IPS-18c (cell line): ENCODE data around the gene LPIN3.

Experiments
- H3K4me3 ChIP-seq: 2 replicates; pipeline ENCODE4 v1.7.0; 2013; ENCODE audit warnings: low read depth, mild to moderate bottlenecking, low read length, moderate library complexity; ENCODE audit not compliant: insufficient read depth
- H3K9me3 ChIP-seq: one replicate; pipeline ENCODE4 v1.6.1; 2013; ENCODE audit warnings: mild to moderate bottlenecking, low read length, moderate library complexity; ENCODE audit not compliant: control insufficient read depth, insufficient read depth

The LPIN3 gene

DNA sequence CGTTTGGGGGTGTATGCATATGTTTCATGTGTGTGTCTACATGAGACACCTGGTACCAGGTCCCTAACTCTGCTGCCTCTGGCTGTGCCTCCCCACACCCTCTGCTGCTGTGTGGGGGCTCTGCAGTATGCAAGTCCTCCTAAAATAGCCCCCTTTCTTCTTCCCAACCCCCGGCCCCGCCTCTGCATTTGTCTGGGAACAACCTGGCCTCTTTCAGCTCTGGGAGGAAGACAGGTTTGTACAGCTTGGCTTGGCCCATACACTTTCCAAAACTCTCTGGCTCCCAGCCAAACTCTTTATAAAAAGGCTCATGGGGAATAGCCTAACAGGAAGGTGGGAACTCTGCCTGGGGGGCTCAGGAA lies 53.1 kb downstream of the LPIN3 start:
- Histone ChIP-seq H3K4me3 (no peak overlapping the region), H3K9me3 (no peaks in the 10 kb centered on the region)

GRCh38 chr20:41394081-41394480 lies 53.5 kb downstream of the LPIN3 start:
- H3K4me3 ChIP-seq = no peak overlapping the region
- H3K9me3 ChIP-seq = no peaks in the 10 kb centered on the region

DNA sequence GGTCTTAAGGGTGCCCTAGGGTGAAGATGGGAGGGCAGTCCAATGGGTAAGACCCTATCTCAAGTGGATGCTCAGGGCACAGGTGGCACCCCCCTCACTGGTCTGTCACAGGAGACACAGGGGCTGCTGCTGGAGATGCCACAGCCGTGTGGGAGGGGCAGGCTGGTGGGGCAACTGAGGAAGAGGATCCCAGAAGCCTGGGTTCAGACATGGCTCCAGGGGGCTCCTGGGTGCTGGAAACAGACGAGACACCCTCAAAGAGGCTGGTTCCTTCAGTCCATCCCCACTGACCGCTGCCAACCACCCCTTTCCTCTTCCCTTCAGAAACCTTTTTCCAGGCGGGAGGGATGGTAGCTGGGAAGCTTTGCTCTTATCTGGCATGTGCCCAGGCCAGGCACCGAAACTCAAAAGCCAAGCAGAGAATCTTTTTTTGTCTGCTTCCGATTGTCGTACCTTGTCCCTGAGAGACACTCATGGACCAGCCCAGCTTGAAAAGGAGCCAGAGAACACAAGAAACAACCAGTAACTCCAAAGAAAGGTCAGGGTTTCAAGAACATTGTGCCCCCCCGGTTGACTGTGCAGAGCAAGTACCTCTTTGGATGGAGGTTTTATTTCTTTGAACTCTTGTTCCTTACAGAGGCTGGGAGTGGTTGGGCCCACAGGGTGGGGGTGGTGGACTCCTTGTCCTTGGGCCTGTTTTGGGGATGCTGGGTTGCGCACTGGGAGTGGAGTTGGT lies 54.5 kb downstream of the LPIN3 start:
- Histone ChIP-seq H3K4me3 (no peak overlapping the region), H3K9me3 (no peaks in the 10 kb centered on the region)

DNA sequence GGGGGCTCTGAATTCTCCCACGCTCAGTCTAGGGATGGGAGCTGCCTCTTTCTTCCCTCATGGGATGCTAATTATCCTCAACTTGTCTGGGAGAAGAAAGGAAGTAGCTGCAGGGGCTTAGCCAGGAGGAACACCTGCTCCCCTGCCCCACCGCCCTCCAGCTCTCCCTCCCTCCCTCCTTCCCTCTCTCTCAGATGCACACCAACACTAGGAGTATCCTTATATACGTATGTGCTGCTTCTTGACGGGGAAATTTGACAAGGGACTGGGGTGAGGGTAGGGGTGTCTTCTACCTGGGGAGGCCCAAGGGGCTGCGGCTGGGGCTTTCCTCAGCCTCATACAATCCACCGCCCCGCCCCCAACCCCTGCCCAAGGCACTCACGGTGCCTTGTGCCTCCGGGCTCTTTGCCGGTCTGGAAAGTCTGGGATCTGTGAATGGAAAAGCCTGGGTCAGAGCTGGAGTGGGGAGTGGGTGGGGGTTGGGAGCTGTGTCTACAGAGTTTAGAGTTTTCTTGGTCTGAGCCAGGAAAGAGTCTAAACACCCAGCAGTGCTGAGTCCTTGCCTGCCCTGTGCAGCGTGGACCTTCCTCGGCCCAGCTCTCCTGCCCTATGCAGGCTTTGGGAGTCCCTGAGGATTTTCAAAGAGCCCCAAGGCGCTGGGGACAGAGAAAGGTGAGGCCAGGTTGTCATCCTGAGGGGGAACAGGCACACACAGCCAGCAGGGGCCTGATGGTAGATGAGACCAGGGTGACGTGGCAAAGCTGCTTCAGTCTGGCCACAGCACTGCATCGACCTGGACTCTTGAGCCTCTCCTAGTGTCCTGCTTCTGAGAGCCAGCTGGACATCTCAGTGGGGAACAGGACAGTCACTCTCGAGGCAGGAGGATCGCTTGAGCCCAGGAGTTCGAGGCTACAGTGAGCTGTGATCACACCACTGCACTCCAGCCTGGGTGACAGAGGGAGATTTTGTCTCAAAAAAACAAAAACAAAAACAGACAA lies 55.3 kb downstream of the LPIN3 start:
- Histone ChIP-seq H3K9me3 (no peaks in the 10 kb centered on the region), H3K4me3 (no peak overlapping the region)

DNA sequence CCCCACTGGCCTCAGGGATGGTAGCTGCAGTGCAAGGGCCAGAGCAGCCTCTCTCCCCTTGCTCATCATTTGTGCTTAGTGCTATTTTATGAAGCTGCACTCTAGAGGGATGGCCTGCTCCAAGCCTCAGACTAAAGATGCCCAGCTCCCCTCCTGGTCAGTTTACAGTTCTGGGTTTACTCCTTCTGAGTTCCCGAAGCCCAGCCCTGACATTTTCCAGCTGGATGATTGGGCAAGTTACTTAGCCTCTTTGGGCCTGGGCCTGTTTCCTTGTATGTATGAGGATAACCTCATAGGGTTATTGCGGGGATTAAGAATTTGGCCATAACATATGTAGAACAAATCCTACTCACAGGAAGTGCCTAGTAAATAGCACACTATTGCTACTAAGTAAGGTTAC lies 57.8 kb downstream of the LPIN3 start:
- Histone ChIP-seq H3K9me3 (no peaks in the 10 kb centered on the region), H3K4me3 (no peak overlapping the region)

GRCh38 chr20:41403604-41404003 lies 63.0 kb downstream of the LPIN3 start:
- Histone ChIP-seq H3K9me3 (no peaks in the 10 kb centered on the region), H3K4me3 (no peak overlapping the region)

DNA sequence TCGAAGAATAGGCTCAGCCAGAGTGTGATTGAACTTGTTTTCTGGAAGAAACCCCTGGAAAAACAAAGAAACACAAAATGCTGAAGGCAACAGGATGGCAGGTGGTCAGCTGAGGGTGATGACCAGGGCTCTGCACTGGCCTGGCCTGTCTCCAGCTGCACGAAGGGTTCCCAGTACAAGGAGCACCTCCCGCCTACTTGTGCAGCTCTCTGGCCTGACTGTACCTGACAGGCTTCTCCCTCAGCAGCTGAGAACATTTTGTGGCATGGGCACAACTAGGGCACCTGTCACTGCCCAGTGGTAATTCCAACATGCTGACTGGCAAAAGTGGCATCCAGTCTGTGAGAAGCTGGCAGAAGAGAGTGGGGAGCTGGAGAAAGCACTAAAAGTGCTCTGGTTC lies 64.8 kb downstream of the LPIN3 start:
- no peaks in the 10 kb centered on the region for H3K9me3 ChIP-seq
- no peak overlapping the region for H3K4me3 ChIP-seq

DNA sequence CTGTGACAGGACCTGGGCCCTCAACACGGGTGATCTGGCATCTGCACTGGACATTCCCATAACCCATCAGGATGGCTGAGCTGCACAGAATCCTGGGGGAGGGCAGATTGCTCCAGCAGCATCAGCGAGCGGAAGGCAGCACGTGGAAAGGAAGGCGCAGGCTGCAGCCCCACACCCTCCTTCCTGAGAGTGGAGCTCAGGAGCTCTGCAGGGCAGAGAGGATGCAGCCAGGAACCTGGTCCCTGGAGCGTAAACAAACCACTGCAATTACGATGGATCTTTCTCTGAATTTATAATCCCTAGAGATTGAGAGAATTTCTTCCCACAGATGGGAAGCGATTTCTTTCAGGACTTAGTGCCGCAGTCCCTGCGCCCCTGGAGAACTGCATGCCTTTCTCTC lies 65.7 kb downstream of the LPIN3 start:
- no peak overlapping the region for H3K4me3 ChIP-seq
- no peaks in the 10 kb centered on the region for H3K9me3 ChIP-seq

DNA sequence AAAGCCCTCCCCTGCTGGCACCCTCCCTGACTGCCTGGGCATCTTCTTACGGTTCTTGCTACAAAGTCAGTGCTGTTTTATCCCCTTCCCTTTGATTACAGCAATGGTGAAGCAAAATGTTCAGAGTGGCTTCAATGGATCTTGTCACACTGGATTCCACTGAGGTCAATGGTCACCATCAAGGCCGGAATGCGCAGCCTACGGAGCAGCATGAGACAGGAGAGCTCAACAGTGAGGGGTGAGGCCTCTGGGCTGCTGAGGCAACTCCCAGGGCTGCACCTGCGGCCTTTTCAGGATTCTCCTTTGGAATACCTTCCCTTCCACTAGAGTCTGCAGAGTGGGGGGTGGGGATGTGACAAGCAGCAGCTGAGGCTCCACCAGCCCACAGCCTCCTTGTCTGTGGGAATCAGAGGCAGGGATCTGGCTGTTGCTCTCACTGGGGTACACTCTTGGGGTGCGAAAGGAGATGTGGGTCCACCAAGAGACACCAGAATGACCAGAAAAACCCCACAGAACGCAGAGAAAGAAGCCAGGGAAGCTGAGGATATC lies 66.3 kb downstream of the LPIN3 start:
- no peak overlapping the region for H3K4me3 ChIP-seq
- H3K9me3 ChIP-seq = no peaks in the 10 kb centered on the region

- Histone ChIP-seq H3K9me3 (no peaks in the 10 kb centered on the region), H3K4me3 (no peak overlapping the region)
These were observed 67.0 kb downstream of the LPIN3 start for GRCh38 chr20:41407607-41408006.

GRCh38 chr20:41408156-41408794 lies 67.7 kb downstream of the LPIN3 start:
- H3K4me3 ChIP-seq = no peak overlapping the region
- H3K9me3 ChIP-seq = no peaks in the 10 kb centered on the region

DNA sequence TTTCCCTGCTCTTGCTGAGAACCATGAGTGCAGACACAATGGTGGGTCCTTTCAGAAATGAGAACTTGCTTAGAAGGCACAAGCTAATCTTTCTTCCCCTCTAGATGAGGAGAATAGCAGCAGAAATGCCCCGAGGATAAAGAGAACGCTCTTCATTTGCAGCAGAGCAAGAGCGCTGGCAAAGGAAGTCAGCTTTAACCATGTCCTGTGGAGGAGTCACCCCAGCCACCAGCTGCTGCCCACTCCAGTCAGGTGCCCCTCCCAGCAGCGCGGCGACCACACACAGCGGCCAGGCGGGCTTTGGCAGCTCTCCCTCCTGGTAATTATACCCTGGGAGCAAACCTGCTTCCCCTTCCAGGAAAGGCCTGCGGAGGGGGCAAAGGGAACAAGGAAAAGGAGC lies 68.4 kb downstream of the LPIN3 start:
- H3K9me3 ChIP-seq = no peaks in the 10 kb centered on the region
- H3K4me3 ChIP-seq = no peak overlapping the region
